GM19395 (cell line): ENCODE measurements around the gene CLCN7.

ENCODE experiments used
- ATAC-seq: cut with Tn5 transposase; IDR thresholded peaks from one replicate; pipeline ENCODE4 v1.9.1; 2021; ENCODE audit warnings: mild to moderate bottlenecking, moderate library complexity; ENCODE audit not compliant: unreplicated experiment

The CLCN7 gene

DNA sequence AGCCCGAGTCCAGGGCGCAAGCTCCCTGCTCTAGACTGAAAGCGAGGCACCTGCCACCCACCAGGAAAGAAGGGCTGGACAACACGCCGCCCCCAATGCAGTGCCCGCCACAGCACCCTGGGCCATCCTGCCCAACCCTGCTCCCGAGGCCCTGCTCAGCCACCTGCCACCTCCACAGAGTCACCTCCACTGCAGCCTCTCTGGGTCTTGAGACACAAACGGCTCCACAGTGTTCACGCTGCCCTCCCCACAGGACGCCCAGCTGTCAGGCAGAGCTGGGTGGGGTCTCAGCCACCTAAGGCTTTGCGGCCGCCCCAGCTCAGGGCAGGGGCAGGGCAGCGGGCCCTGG is 9.3 kb downstream of the CLCN7 start:
- no peak for ATAC-seq

DNA sequence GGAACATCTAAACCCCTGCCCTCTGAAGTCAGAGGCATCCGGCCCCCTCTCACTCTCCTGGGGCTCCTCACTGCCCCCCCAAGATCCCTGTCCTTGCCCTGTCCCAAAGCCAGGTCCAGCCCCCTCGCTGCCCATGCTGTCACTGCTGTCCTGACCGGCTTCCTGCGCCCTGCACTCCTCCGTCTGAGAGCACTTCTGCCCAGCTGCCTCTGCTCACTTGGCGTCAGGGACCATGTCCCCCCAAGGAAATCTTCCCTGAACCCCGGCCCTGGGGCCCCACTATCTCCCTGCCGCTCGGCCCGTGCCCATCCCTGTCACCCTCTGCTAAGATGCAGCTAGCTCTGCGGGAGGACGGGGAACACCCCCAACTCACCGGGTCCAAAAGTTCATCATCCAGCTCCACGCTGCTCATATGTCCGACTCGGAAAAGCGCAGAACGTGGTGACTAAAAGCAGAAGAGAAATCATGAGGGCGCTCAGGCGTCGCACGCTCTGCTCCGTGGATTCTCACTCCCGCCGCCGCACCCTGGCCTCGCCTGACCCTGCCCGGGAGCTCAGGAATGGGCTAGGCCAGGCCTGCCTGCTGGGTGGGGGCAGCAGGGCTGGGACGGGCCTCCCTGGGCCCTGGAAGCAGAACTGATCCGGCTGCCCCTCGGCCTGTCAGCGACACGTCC is 9.8 kb downstream of the CLCN7 start:
- ATAC-seq = no peak

DNA sequence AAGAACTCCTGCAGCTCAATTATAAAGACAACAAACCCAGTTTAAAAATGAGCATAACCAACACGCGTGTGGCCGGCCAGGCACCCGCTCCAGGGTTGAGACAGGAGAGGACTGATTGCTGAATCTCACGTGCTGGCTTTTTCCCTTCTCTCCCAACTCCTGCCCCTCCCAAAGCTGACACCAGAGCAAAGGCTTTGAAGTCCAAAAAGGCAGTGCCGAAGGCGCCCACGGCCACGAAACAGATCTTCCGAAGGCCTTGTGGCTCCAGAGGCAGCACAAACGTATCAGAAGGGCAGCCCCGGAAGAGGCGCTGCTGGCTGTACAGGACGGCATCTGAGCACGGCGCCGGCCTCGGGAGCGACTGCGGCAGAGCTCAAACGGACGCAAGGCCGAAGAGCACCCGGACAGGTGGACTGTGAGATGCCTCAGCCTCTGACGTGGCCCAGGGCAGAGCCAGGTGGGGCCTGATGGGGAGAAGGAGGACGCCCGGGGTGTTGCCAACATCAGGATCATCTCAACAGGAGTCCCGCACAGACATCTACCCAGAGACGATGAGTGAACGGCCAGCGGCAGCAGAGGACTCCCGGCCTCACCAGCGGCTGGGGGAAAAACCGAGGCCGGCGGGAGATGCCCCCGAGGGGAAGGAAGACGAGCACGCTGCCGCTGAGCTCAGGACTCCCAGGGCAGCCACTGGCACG is 10.5 kb downstream of the CLCN7 start:
- ATAC-seq = no peak

DNA sequence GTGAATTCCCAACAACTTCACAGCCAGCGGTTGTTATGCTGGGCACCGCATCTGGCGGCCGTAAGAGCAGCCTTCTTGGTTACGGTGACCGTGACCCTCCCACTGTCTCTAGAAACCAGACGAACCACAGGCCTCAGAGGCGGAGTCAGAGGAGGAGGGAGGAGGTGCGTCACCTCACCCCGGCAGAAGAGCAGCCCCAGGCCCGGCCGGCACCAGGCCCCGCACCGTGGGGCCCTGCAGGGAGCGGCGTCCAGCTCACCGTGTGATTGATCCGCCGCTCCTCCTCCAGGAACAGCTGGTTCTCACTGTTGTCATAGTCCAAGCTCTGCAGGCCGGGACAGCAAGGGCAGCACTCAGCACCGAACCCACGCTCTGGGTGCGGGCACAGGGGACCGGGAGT is 13.7 kb downstream of the CLCN7 start:
- ATAC-seq = no peak

DNA sequence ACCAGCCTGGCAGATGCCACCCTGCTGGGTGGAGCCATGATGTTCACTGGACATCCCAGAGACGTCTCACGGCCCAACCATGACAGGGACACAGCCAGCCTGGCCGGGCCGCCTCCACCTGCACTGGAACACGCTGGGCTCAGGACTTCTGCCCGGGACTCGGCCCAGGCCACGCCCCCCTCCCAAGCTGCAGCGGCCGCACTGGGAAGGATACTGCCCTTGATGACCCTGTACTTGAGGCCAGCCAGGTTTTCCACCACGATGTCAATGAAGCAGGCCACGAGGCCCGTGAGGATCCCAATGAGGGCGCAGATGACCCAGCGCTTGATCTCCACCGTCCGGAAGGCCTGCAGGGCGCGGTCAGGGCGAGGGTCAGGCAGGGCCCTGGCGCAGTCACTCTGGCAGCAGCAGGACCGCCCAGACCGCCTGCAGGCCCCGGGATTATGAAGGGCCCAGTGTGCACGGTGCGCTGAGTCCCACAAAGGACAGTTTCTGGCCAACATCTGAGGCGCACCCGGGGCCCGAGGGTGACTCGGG is 14.2 kb downstream of the CLCN7 start:
- ATAC-seq = no peak

DNA sequence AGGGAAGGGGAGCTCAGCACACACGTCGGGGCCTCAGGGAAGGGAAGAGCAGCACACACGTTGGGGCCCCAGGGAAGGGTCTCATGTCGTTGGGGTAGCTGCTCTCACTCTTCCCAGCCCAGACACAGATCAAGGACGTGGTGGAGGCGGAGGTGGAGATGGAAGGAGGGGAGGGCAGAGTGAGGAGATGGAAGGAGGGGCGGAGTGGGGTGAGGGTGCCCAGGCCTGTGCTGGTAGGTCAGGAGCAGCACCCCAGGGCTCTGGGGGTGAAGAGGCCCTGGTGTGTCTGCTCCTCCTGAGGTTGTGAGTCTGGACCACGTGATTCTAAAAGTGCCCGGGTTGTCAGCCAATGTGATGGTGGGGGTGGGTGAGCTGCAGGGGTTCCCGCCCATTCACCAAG is 14.9 kb downstream of the CLCN7 start:
- ATAC-seq = no peak

DNA sequence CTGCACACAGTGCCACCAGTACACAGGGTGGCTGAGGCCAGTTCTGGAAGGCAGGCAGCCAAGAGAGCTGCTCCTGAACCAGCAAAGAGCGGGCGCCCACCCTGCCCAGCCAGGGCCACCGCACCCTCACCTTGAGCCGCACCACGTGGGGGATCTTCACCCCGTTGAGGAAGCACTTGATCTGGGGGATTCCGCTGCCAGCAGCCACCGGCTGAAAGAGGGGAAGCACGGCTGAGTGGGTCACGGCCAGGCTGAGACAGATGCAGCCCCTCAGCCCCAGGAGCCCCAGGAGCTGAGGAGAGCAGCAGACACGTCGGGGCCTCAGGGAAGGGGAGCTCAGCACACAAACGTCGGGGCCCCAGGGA is 15.9 kb downstream of the CLCN7 start:
- no peak for ATAC-seq

DNA sequence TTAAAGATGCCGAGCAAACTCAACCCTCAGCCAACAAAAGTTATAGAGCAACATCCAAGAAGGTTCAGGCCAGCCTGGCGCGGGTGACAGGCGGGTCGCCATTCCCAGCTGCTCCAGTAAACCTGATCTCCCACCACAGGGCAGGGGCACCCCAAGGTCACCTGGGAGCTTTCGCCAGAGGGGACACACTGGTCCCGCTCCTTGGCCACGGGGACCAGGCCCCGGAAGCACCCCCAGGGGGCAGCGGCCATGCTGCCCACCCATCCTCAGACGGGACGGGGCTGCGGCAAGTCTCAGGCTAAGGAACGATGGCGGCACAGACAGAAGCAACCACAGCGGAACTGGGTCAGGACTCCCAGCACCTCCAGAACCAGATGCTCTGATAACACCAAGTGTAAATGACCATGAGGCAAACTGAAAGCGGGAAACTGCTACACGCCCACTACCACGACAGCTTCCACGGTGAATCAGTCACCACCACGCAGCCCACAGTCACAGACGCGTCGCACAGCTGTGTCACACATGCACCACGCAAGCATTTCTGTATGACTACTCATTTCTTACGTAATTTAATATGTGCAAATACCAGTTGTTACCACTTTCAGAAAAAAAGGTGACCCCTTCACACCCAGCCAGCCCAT is 16.4 kb downstream of the CLCN7 start:
- ATAC-seq = no peak

DNA sequence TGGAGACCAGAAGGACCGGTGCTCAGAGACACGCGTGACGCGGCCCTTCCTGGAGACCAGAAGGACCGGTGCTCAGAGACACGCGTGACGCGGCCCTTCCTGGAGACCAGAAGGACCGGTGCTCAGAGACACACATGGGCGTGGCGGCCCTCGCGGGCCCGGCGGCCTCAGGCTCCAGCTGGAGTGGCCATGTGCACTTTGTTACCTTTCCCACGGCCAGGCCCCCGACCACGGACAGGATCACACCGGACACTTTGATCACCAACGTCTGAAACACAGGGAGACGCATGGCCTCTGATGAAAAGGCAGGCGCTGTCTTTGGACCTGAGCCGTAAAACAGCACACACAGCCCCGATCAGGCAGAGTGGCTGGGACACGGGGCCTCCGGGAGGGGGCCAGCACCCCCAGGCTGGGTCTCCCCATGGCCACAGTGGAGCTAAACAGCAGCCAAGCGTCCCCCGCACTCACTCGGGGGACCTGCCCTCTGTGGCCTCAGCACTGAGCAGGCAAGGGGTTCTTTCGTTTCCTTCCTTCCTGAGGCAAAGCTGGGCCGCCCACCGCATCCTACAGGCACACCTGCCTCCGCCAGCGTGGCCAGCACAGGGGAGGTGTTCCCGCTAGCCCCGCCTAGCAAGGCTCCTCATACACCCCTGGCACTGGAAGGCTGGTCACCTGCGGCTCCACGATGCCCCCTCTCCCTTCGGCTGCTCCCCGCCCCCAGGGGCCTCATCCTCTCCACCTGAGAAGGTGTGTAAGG is 17.2 kb downstream of the CLCN7 start:
- ATAC-seq = no peak

DNA sequence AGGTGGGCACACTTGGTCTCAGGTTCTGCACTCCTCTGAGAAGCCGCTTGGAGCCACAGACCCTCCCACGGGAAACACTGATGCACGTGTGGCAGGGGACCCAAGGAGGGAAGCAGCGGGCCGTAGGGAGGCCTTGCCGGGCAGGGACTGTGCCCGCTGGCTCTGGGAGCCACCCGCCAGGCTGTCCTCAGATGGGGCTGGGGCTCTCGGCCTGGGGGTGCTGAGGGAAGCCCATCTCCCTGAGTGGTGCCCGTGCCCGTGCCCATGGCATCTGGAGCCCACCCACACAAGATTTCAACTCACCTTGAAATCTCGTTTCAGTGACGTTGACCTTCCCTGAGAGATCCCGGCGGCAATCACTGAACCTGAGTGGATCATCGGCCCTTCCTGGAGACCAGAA is 17.9 kb downstream of the CLCN7 start:
- no peak for ATAC-seq

DNA sequence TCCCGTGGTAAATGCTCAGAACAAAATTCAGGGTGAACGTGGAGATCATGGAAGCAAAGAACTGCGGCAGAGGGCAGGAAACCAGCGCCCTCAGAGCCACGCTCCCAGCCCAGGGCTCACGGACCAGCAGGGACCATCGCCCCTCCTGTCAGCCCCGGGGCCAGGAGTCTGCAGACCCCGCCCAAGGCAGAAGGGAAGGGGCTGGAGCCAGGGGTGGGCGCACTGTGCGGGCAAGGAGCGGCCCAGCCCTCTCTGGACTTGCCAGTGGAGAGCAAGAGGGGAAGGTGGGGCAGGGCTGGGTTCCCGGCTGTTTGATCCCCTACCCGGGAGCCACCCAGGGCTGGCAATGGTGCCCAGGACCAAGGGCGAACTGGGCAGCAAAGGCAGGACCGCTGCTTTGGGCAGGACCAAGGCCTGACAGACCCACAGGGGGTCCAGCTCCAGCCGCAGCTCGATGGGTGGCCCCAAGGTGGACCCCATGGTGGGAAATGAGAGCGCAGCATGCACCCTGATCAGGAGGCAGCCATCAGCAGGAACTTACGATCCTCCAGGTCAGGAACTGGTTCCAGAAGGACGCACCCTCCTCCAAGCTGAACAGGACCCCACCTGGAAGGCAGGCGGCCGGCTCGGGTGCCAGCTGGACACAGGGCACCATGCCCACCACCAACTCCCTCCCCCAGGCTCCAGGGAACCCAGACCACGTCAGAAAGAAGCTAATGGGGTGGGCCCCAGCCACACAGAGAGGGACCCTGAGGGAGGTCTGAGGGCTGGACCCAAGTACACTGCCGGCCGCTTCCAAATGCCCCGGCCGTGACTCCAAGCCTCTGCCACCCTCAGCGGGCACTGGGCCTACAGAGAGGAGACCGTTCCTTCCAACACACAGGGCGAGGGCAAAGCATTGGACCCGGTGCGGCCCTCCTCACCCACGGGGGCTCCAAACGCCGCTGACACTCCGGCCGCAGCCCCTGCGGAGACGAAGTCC is 19.3 kb downstream of the CLCN7 start:
- ATAC-seq = no peak

DNA sequence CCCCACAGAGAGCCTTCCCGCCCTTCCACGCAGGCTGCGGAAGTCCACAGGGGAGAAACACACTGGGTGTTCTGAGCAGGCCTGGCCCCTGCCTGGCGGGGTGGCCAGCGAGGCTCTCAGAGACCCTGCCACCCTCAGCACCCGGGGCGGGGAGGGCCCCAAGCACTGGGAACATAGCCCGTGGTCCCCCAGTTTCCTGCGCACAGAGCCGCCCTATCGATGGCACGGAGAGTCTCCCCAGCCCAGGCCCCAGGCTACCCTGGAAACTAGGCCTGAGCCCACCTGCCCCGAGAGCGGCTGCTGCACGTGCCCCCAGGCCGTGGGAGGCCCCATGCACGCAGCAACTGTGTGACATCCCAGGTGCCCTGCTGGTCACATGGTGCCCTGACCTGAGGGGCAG is 20.3 kb downstream of the CLCN7 start:
- no peak for ATAC-seq

DNA sequence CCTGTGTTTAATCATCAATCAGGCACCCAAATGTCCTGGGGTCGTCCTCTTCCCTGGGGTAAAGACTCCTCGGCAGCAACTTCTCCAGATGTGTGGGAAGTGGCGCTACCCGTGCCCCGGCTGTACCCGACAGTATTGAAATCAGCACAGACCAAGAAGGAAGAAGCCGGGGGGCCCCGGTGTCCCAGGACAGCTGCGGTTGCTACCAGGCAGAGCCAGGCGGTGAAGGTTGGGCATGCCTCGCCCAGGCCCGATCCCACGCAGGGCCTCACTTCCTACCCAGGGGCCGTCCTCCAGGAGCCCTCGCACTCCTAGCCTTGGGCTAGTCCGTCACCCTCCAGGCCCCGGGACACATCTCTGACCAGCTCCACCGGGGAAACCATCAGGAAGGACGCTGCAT is 21.5 kb downstream of the CLCN7 start:
- ATAC-seq = no peak

DNA sequence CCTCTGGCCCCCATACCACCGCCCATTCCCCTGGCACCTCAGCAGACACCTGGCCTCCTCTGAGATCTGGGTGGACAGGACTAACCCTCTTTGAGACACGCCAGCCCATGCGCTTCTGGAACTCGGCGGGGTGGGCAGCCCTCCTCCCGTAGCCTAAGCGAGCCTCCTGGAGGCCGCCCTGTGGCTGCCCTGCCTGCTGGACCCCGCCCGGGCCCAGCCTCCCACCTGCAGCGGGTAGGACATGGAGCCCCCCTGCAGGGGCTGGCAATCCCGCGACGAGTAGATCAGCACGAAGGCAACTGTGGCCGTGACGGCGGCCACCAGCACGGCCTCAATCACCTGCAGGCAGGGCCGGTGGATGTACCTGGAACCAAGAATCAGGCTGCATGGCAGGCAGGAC is 22.3 kb downstream of the CLCN7 start:
- ATAC-seq = no peak

DNA sequence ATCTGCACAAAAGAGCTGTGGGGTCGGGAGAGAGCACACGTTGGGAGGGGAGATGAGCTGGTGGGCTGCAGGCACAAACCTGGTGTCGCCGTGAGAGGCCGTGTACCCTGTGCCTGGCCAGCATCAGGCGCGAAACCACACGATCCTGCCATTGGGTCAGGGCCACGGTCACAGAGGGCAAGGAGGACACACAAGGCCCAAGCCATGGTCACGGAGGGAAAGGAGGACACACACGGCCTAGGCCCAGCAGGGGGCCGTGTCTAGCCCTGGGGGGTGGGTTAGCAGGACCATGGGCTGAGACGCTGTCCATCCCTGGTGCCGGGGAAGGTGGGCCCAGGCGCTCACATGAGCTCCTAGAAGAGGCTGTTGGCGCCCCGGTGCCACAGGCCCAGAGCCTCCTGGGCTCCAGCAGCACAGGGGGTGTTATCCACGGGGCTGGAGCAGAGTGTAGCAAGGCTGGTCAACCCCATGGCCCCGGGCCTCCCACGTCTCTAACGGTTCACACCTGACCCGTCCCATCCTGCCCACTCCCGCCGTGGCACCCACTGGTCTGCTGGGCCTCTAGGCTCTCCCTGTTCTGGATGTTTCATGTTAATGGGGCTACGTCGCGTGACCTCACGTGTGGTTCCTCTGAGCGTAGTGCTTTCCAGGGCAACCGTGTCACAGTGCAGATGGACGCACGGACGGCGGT is 23.0 kb downstream of the CLCN7 start:
- ATAC-seq = no peak

DNA sequence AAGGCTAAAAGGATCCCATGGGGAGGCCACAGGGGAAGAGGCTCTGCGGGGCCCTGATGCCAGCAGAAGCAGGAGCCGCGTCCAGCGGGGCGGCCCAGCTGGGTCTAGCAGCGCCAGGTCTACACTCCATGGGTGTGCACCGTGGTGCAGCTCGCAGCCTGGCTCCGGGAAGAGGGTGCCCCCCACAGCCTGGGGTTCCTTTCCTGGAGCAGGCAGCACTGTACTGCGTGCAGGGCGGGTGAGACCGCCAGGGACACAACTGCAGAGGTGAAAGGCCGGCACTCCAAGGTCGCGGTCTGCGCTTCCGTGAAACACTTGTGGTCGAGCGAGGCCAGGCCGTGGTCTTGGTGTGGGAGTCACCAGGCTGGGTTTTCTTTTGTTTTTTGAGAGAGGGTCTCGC is 24.0 kb downstream of the CLCN7 start:
- ATAC-seq = no peak

DNA sequence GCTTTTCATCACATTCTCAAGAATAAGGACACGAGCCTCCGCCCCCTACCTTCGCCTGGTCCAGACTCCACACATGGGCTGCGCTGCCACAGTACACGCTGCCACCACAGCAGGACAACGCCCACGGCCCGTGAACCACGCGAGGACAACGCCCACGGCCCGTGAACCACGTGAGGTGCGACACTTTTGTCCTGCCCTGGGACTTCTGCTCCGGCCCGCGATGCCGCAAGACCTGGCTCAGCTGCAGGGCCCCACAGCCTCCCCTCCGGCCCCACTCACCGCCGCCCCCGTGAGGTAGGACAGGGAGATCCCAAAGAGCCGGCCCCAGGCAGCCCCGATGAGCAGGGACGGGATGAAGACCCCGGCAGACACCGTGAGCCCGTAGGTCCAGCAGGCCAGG is 24.6 kb downstream of the CLCN7 start:
- no peak for ATAC-seq

DNA sequence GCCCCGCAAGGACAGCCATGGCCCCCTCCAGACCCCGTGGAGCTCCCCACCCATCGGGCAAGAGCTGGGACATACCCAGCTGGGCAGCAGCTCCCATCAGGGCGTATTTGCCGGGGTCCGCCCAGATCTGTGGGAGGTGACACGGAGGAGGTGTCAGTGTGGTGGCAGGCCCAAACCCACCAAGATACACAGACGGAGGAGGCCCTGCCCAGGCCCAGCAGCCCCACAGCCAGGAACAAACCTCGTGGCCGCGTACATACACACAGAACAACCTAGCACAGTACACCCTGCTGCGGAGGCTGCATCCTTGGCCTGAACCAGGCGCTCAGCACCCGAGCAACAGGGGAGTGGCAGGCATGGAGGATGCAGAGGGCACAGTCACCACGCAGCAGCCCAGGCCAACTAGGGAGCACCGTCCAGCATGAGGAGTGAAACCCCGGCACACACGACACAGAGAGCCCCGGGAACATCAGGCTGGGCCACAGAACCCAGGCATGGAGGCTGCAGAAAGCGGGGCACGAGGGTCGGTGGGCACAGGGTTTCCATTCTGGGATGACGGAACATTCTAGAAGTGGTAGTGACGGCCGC is 25.5 kb downstream of the CLCN7 start:
- ATAC-seq = no peak

DNA sequence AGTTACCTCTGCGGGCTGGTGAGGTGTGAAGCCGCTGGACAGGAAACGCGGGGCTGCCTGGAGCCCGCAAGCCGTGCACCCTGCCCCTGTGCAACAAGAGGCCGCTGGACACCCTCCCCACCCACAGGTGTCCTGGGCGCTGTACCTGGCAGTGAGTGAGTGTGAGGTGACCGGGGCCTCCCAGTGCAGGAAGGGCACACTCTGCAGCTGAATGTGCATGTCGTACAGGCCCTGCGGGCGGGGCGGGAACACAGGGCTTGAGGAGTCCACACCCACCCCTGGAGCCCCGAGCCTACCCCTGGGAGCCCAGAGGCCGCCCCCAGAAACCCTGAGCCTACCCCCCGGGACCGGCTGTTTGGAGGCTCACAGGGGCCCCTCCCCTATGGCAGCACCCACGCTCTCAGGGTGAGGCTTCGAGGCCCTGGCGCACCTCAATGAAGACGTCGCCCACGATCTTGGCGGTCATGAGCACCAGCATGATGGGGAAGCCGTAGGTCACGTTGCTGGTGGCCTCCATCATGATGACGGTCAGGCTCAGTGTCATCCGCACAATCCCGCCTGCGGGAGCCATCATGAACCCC is 26.2 kb downstream of the CLCN7 start:
- no peak for ATAC-seq
